Embryonic facial prominence (tissue), 1 donor: ENCODE results near the gene CFAP97D2.

ENCODE experiments used
- DNase-seq: peaks from one replicate; pipeline ENCODE4 v3.0.0-alpha.2; 2016; ENCODE audit errors: extremely low spot score

CFAP97D2 gene

GRCh38 chr13:114199954-114200353, 20.9 kb downstream of the CFAP97D2 start:
- no peak for DNase-seq

DNA sequence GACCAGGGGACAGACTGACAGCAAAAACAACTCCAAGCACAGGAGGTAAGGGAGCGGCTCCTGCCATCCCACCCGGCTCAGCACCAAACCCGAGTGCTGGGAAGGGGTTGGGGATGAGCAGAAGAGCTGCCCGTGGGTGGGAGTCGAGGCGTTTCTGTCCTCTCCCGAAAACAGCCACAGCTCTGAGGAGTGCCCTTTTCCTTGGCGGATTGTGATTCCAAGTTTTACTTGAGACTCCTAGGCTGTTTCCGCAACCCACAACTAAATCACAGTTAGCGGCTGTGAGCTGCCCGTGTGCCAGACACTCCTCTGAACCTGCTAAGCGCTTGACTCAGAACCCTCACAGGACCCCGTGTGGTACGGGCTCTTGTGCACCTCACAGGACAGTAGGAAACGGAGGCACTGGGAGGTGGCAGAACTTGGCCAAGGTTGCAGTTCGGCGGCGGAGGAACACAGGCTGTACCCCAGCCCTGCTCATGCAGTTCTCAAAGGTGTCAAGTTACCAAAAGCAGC, 21.4 kb downstream of the CFAP97D2 start:
- no peak for DNase-seq

DNA sequence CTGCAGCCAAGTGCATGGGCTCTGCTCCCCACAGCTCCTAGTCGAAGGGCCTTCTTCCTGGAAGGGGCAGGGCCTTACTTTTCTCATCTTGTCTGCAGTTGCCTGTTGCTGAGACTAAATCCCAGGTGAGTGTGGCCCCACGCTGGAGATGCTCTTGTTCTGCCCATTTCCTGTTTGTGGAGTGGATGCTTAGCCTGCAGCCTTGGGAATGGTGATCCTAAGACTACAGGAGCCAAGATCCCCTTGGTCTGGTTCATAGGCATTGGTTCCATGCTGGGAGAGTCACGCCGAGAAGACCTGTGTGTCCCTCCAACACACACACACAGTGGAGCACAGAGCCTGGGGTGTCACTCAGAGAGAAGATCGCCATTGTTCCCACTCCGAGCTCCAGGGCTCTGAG, 23.5 kb downstream of the CFAP97D2 start:
- DNase-seq = no peak

DNA sequence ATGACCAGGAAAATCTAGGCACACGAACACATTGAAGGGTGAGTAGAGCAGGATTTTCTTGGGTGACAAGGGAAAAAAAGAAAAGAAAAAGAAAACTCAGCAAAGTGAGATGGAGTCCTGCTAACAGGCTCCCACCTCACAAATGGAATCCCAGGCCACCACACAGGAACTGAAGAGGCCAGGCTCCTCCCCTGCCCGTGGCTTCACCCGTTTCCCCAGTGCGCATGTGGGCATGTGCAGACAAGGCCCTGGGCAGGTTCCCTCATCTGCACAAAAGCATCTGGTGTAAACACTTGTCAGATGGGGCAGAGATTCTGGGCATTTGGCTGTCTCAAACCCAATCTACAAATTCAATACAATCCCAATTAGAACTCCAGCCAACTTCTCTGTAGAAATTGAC, 24.5 kb downstream of the CFAP97D2 start:
- DNase-seq = no peak

DNA sequence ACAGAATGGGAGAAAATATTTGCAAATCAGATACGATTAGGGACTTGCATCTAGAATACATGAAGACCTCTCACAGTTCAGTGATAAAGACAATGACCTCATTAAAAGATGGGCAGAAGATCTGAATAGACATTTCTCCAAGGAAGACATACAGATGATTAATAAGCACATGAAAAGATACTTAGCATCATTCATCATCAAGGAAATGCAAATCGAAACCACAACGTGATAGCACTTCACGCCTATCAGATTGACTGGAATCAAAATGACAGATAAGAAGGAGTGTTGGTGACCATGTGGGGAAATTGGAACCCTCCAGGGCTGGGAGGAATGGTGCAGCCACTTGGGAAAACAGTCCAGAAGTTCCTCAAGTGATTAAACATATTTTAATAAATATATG, 25.8 kb downstream of the CFAP97D2 start:
- no peak for DNase-seq

GRCh38 chr13:114208134-114208533, 29.1 kb downstream of the CFAP97D2 start:
- no peak for DNase-seq

- DNase-seq = no peak
These were observed 32.5 kb downstream of the CFAP97D2 start for GRCh38 chr13:114211446-114212157.

DNA sequence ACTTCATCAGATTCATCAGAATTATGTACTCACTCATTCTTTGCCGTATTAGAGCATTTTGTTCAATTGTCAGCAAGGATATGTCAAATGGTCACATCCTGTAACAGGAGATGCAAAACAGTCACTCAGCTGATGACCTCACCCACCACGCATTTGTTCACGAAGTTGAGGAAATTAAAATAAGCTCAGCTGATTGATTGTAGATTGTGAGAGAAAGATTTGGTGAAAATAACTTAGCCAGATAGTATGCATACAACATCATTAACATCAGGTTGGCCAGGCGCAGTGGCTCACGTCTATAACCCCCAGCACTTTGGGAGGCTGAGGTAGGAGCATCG, 33.1 kb downstream of the CFAP97D2 start:
- DNase-seq = no peak

GRCh38 chr13:114213980-114214379, 34.9 kb downstream of the CFAP97D2 start:
- no peak for DNase-seq

DNA sequence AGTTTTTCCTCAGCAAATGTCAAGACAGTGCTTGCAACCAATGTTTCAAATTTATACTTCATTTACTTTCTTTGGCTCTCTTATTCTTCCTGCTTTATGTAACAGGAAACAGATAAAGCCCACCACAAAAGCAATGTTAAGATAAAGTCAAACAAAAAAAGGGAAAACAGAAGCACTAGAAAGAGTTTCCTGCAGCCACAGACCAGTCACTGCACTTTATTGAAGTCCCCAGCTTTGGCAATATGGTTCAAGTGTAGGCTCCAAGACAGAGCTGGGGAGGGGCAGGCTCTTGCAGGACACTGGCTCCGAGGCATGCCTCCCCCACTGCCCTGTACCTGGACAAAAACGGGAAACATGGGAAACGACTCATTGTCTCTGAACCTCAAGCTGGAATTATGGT, 40.3 kb downstream of the CFAP97D2 start:
- no peak for DNase-seq

DNA sequence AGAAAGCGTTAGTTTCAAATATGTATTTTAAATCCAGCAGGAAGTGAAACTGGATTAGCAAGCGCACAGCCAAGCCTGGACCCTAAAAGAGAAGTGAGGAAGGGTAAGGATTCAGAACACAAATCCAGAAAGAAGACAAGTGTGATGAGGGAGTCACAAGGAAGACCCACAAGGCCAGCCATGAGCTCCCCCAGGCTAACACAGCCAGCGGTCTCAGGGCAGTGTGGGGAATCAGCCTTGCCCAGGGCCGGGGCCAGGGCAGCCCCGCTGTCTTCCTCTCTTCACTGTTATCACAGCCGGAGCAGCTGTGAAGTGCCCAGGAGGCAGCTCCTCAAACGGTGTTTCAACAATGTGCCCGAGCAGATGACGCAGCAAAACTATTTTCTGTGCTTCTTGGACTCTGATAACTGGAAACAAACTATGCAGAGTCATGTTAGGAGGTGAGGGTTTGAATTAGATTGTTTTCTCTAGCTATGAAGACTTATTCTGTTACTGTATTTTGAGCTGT, 43.5 kb downstream of the CFAP97D2 start:
- DNase-seq = no peak

- no peak for DNase-seq
These were observed 45.1 kb downstream of the CFAP97D2 start for GRCh38 chr13:114224201-114224600.

- no peak for DNase-seq
These were observed 46.6 kb downstream of the CFAP97D2 start for GRCh38 chr13:114225610-114226009.

GRCh38 chr13:114226088-114226487, 47.0 kb downstream of the CFAP97D2 start:
- no peak for DNase-seq

GRCh38 chr13:114226699-114227323, 47.8 kb downstream of the CFAP97D2 start:
- DNase-seq = peak; percentile 14

- no peak for DNase-seq
These were observed 48.5 kb downstream of the CFAP97D2 start for GRCh38 chr13:114227528-114227927.

DNA sequence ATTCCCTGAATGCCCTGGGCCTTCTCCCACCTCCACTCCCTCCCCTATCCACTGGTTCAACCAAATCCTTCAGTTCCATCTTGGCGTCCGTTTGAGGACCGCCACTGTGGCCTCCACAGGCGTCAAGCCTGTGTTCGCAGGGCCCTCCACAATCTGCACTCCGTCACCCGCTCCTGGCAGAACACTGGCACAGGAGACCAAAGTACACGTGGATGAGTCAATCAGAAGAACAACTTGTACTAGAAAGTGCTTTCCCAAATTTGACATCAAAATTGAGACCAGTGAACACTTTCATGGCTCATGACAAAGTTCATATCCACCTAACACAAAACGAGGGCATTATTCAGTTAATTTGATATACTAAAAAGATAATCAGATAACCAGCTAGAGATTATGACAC, 49.1 kb downstream of the CFAP97D2 start:
- DNase-seq = no peak

DNA sequence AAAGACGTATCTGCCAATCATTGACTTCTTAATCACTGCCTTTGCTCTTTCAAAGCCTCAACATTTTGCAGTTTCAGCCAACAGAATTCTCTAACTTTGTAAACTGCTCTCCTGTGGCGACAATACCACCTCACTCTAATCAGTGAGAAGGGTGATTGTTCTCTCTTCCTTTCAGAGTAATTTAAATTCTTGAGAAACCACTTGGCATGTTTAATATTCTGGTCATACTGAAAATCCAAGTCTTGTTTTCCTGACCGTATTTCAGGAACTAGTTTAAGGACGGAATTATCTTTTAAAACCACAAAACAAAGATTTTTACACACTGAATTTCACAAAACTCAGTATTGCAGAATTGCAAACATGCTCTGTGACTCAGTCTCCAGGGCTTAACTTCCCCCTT, 50.4 kb downstream of the CFAP97D2 start:
- no peak for DNase-seq

- DNase-seq = no peak
These were observed 51.1 kb downstream of the CFAP97D2 start for GRCh38 chr13:114230117-114230516.

DNA sequence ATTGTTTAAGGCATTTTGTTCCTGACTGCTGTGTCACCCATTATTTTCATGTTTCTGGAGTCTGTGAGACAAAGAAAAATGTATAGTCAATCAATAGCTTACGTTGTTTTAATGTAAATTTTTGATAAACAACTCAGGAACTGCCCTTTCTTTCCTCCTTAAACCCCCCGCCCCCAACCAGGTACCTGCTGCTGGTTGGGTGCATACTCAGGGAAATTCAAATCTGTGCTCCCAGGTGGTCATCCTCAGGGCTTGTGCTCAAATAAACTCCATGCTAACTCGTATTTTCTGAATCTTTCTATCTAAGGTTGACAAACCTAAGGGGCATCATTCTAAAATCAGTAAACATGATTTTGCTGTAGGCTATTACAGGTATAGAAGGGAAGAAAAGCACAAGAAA, 51.5 kb downstream of the CFAP97D2 start:
- DNase-seq = no peak

- no peak for DNase-seq
These were observed 52.8 kb downstream of the CFAP97D2 start for GRCh38 chr13:114231886-114232285.

DNA sequence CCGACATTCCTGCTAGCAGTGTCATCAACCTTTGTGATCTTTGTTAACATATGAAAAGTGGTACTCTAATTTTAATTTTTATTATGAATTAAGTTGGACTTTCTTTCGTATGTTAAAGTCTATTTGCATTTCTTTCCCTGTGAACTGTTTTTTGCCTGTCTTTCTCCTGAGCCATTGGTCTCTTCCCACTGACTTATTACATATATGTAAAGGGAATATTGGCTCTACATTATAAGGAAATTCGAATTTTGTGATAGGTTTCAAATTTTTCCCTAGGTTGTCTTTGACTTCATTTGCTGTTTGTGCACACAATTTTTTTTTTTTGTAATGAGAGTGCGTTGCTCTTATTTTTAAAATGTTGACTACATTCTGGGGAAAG, 55.2 kb downstream of the CFAP97D2 start:
- no peak for DNase-seq

GRCh38 chr13:114234645-114235421, 55.8 kb downstream of the CFAP97D2 start, which contains the start of gene CDC16:
TSS of gene CDC16 (plus strand) at chr13:114234897. CDS start at chr13:114235085, 188 bp downstream.
- DNase-seq = peak; percentile 82
